ENCODE results near the gene LAMTOR2. TPM values are rescaled to one million over a fixed set of nuclear protein-coding genes. Genes with fewer than 3 reads are reported as not detected.
A peak's percentile ranks its signal among the peaks of the same experiment; 100 is the strongest.

Gene LAMTOR2
- total and polyA plus RNA-seq, 2 of the 8 experiments (the other 6 are each of a cell fraction or from before 2014, with no cell fraction given) = 54.7 to 122 TPM

DNA sequence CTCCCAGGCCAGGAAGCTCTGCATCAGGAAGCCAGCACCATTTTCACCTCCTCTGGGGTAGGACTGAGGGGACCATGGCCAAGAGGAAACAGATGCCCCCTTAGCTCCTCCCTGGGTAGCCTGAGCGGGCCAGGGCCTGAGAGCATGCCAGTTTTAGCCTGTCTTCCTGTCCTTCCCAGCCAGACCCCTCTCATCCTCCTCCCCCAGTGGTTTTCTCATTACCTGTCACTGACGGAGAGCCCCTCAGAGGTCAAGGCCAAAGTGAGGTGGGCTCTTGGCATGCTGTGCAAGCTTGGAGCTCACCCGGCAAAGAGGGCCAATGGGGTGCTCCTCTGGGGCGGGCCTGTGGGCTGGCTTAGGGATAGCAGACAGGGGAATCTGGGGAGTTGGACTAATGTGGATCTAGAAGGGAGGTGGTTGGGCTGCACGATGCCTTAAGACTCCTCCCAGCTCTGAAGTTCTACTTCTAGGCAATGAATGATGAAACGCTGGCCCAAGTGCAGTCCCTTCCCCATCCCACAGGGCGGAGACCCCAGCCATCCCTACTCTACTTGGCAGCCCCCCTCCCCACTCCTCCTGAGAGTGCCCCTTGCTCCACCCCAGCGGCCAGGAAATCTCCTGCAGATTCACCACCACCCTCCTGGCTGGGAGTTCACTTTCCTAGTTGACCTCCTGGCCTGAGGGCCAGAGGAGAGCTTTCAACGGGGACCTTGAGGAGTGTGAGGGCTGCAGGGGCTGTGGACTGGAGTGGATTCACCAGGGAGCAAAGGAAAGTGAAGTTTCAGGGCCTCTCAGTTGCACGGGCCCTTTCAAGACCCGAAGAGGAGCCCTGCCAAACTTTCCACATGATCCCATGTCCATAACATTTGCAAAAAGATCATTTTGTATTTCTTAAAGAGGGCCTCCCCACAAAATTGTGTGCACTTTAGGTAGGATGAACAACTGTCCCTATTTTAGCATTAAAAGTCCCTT lies 50.6 kb downstream of the LAMTOR2 start (continued):
- TF ChIP-seq, protein P1, sequence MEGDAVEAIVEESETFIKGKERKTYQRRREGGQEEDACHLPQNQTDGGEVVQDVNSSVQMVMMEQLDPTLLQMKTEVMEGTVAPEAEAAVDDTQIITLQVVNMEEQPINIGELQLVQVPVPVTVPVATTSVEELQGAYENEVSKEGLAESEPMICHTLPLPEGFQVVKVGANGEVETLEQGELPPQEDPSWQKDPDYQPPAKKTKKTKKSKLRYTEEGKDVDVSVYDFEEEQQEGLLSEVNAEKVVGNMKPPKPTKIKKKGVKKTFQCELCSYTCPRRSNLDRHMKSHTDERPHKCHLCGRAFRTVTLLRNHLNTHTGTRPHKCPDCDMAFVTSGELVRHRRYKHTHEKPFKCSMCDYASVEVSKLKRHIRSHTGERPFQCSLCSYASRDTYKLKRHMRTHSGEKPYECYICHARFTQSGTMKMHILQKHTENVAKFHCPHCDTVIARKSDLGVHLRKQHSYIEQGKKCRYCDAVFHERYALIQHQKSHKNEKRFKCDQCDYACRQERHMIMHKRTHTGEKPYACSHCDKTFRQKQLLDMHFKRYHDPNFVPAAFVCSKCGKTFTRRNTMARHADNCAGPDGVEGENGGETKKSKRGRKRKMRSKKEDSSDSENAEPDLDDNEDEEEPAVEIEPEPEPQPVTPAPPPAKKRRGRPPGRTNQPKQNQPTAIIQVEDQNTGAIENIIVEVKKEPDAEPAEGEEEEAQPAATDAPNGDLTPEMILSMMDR (IDR thresholded peaks at IDR 0.05; ENCODE audit: control extremely low read depth in 1 of 3, insufficient read depth in 1 of 3, low read depth in 1 of 3, low read length in 3 of 3) = peak; percentile 18 to 36 (median 28); a peak in 2 of 4 replicates
- TF ChIP-seq SRF (IDR thresholded peaks at IDR 0.05; ENCODE audit: low read depth, low read length) (no peak), RFX5 (IDR thresholded peaks at IDR 0.05; ENCODE audit: borderline replicate concordance, low read depth, low read length) (no peak), BRCA1 (IDR thresholded peaks at IDR 0.05; ENCODE audit: low read depth, low read length) (no peak), NRF1 (IDR thresholded peaks at IDR 0.05; ENCODE audit: low read depth, low read length) (no peak), GTF2F1 (IDR thresholded peaks at IDR 0.05; ENCODE audit: borderline replicate concordance, low read depth, low read length) (no peak), CHD1 (IDR thresholded peaks at IDR 0.05; ENCODE audit: low read depth, low read length) (no peak), PHF8 (conservative IDR thresholded peaks at IDR 0.05; ENCODE audit: low read depth, low read length) (no peak), POLR2A (IDR thresholded peaks at IDR 0.05; ENCODE audit: control extremely low read depth in 1 of 2, low read depth in 2 of 2, low read length in 2 of 2) (peak in 1 of 2 experiments; percentile 52; a peak in 1 of 3 replicates), POLR2AphosphoS5 (IDR thresholded peaks at IDR 0.05; ENCODE audit: low read depth, low read length) (no peak), RBBP5 (IDR thresholded peaks at IDR 0.05; ENCODE audit: borderline replicate concordance, low read depth, low read length) (no peak; the same call in 1 of the 2 replicates), CTBP2 (IDR thresholded peaks at IDR 0.05; ENCODE audit: borderline replicate concordance, insufficient read depth, insufficient read length, low read length) (no peak), SIRT6 (IDR thresholded peaks at IDR 0.05; ENCODE audit: low read length) (no peak), RAD21 (IDR thresholded peaks at IDR 0.05 in 1 of 2, conservative IDR thresholded peaks at IDR 0.05 in 1 of 2; ENCODE audit: low read depth in 2 of 2, low read length in 2 of 2) (peak; percentile 22 to 29; a peak in 3 of 4 replicates), CBX5 (IDR thresholded peaks at IDR 0.05; ENCODE audit: low read depth, low read length) (no peak), CHD2 (IDR thresholded peaks at IDR 0.05; ENCODE audit: low read length) (no peak), SIN3A (conservative IDR thresholded peaks at IDR 0.05 in 1 of 2, IDR thresholded peaks at IDR 0.05 in 1 of 2; ENCODE audit: low read depth in 1 of 2, low read length in 2 of 2) (peak in 1 of 2 experiments; percentile 12; a peak in 1 of 4 replicates)
